ENCODE results near the gene LSS. TPM values are rescaled to one million over a fixed set of nuclear protein-coding genes. Genes with fewer than 3 reads are reported as not detected.
"Not testable (repeated sequence)": the region's sequence is repeated elsewhere in the genome, so short reads cannot be mapped to it uniquely, and the experiment has no call there.

The LSS gene
- total and polyA plus RNA-seq, 2 of the 8 experiments (the other 6 are each of a cell fraction or from before 2014, with no cell fraction given): 96.1 to 123 TPM

DNA sequence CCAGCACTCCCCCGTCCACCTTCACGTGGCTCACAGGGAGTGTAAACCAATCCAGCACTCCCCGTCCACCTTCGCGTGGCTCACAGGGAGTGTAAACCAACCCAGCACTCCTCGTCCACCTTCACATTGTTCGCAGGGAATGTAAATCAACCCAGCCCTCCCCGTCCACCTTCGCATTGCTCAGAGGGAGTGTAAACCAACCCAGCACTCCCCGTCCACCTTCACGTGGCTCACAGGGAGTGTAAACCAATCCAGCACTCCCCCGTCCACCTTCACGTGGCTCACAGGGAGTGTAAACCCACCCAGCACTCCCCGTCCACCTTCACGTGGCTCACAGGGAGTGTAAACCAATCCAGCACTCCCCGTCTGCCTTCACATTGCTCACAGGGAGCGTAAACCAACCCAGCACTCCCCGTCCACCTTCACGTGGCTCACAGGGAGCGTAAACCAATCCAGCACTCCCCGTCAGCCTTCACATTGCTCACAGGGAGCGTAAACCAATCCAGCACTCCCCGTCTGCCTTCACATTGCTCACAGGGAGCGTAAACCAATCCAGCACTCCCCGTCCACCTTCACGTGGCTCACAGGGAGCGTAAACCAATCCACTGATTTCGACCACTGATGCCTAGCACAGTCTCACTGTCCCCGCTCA lies 88.1 kb downstream of the LSS start:
- peak; percentile 71 for FAIRE-seq
- H3K4me2 ChIP-seq (ENCODE audit: insufficient read depth in 1 of 2, low read depth in 2 of 2, low read length in 2 of 2): peak overlapping the region; percentile 57 to 78

More for the DNA sequence above, 88.1 kb downstream of the LSS start:
- H3K14ac ChIP-seq (ENCODE audit: insufficient read length); H3K56ac ChIP-seq (replicated peaks; ENCODE audit: insufficient read length, low read depth, low read length); H4K5ac ChIP-seq (ENCODE audit: insufficient read length, low read depth, low read length); H3K36me3 ChIP-seq (ENCODE audit: control insufficient read depth in 2 of 4, insufficient read depth in 4 of 4, low read length in 3 of 4); H4K91ac ChIP-seq (replicated peaks; ENCODE audit: insufficient read length, low read length); H3K9me3 ChIP-seq (ENCODE audit: insufficient read depth in 2 of 2, low read depth in 1 of 2, low read length in 1 of 2); H2BK5ac ChIP-seq (ENCODE audit: low read depth, low read length); H3K23me2 ChIP-seq (ENCODE audit: low read depth, low read length); H2BK120ac ChIP-seq (replicated peaks; ENCODE audit: low read depth, low read length); H3K27ac ChIP-seq (ENCODE audit: low read depth, low read length); H3K79me2 ChIP-seq (ENCODE audit: control insufficient read depth in 1 of 2, insufficient read depth in 2 of 2, low read length in 2 of 2); H3K4ac ChIP-seq (replicated peaks; ENCODE audit: insufficient read length, low read depth, low read length); H3K79me1 ChIP-seq (ENCODE audit: low read depth, low read length); H4K20me1 ChIP-seq (replicated peaks in 1 of 2; ENCODE audit: control insufficient read depth in 1 of 2, insufficient read depth in 2 of 2, low read length in 2 of 2); H3K18ac ChIP-seq (ENCODE audit: extremely low read depth, low read length); H3K4me1 ChIP-seq (replicated peaks in 1 of 4; ENCODE audit: control insufficient read depth in 3 of 4, insufficient read depth in 4 of 4, low read length in 3 of 4); DNase-seq (ENCODE audit: low read depth in 1 of 2, low spot score in 2 of 2); H3K23ac ChIP-seq (ENCODE audit: insufficient read length): not testable (repeated sequence)
- Histone ChIP-seq H3K4me3 (ENCODE audit: extremely low read depth in 1 of 4, insufficient read depth in 2 of 4, low read depth in 3 of 4, low read length in 4 of 4) (peak overlapping the region; percentile 17 to 53 (median 22); a peak in 7 of 8 replicates), H2BK20ac (ENCODE audit: low read length) (0 out of 2 replicates have a peak overlapping the region, but pooled peaks have one; percentile 90), H3K27me3 (replicated peaks in 1 of 4; ENCODE audit: control insufficient read depth in 3 of 4, extremely low read depth in 1 of 4, insufficient read depth in 3 of 4, low read length in 3 of 4) (peaks cover 0 to 24% (median 8%) of the 10 kb centered on the region in 4 experiments; a peak in 4 of 7 replicates), H3K9ac (replicated peaks in 1 of 4; ENCODE audit: extremely low read depth in 1 of 4, low read depth in 3 of 4, low read length in 3 of 4) (peak overlapping the region in 1 of 4 experiments; percentile 24; a peak in 2 of 7 replicates), H2BK12ac (ENCODE audit: low read depth, low read length) (peak overlapping the region; percentile 50; the same call in 1 of the 2 replicates), H2AFZ (ENCODE audit: low read length) (0 out of 2 replicates have a peak overlapping the region, but pooled peaks have one; percentile 78), H2AK5ac (ENCODE audit: low read depth, low read length) (peak overlapping the region; percentile 75; the same call in 1 of the 2 replicates), H4K8ac (ENCODE audit: extremely low read depth, insufficient read depth, low read length) (0 out of 2 replicates have a peak overlapping the region, but pooled peaks have one; percentile 3), H2BK15ac (ENCODE audit: low read length) (peak overlapping the region; percentile 92; the same call in 1 of the 2 replicates)
- 50% methylated on average over 27 of the region's 29 CpGs; no CpG with 5 or more reads in 1 of the 2 experiments for WGBS, 2 experiments (ENCODE audit: extremely low coverage in 1 of 2, insufficient coverage in 1 of 2, insufficient read length in 1 of 2, insufficient replicate concordance in 2 of 2, low coverage in 1 of 2, low lambda C conversion rate in 2 of 2, missing lambda C conversion rate in 1 of 2)
- ChIA-PET POLR2A (ENCODE audit: partially characterized antibody) (interaction anchor here (1.3 to 3.6 kb wide), 3 partner anchors 11 to 165 kb away, joined by 3 to 12 read pairs (median 6); partner anchors contain the start of gene COL6A1), CTCF (ENCODE audit: partially characterized antibody) (interaction anchor here (0.6 to 4.1 kb wide), 4 partner anchors 9 to 196 kb away, joined by 3 to 47 read pairs (median 21); no protein-coding TSS in a partner anchor)

Data from H1 (cell line).